Measurements from ENCODE around the gene SSNA1. TPM values are rescaled to one million over a fixed set of nuclear protein-coding genes. Genes with fewer than 3 reads are reported as not detected.

Gene SSNA1
- 100 to 1,000 TPM; 114 to 124 TPM for total RNA-seq

DNA sequence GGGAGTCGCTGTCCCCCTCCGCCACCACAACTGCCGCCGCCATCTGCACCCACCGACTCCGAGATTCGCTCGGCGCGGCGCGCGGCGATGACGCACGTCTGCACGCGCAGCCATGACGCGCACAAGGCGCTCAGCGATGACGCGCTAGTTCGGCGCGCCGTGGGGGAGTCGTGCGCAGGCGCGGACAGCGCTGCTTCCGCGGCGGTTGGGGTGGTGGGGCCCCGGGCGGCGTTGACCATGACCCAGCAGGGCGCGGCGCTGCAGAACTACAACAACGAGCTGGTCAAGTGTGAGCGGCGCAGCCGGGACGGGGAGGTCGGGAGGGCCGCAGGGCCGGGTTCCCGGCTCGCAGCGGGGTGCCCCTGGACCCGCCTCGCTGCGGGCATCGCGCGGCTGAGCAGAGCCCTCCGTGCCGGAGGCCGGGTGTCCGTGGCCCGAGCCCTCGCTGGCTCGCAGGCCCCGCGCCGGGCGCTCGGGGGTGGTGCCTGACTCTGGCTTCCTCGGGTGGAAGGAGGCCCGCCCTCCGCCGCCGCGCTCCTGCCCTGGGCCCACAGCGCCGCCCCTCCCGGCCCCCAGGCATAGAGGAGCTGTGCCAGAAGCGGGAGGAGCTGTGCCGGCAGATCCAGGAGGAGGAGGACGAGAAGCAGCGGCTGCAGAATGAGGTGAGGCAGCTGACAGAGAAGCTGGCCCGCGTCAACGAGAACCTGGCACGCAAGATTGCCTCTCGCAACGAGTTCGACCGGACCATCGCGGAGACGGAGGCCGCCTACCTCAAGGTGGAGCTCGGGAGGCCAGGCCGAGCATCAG lies at the start of gene SSNA1, which contains the start of gene ANAPC2:
SSNA1 (plus strand) TSS at position 187 of the 807 bp plus-strand sequence; CDS start at position 238, 51 bp downstream.
ANAPC2 (minus strand) TSS at position 71 of the 807 bp plus-strand sequence; CDS start at position 43, 28 bp downstream.
- peak; percentile 85 for DNase-seq (ENCODE audit: low spot score)
- H3K27me3 ChIP-seq (replicated peaks; ENCODE audit: insufficient read depth), result no peaks in the 10 kb centered on the region
- intact Hi-C loops (cut with DNase I), result no loop called here
- H3K9me3 ChIP-seq, result no peaks in the 10 kb centered on the region
- TF ChIP-seq CTCF (IDR thresholded peaks at IDR 0.05), result peak in 2 of 4 experiments; percentile 50 to 57
- peak; percentile 98 for TF ChIP-seq POLR2AphosphoS5 (IDR thresholded peaks at IDR 0.05)
- TF ChIP-seq POLR2A (IDR thresholded peaks at IDR 0.05), result peak; percentile 80
- H3K4me3 ChIP-seq, result peak within 1 kb of the TSS; percentile 73 to 97
- peaks cover 3% of the 10 kb centered on the region in 2 donors for H3K36me3 ChIP-seq
- peak within 1 kb of the TSS; percentile 77 to 94 for H3K27ac ChIP-seq
- H3K4me1 ChIP-seq (replicated peaks), result peaks cover 27% of the 10 kb centered on the region
- under 1% methylated on average over 84 of the region's 98 CpGs for WGBS

DNA sequence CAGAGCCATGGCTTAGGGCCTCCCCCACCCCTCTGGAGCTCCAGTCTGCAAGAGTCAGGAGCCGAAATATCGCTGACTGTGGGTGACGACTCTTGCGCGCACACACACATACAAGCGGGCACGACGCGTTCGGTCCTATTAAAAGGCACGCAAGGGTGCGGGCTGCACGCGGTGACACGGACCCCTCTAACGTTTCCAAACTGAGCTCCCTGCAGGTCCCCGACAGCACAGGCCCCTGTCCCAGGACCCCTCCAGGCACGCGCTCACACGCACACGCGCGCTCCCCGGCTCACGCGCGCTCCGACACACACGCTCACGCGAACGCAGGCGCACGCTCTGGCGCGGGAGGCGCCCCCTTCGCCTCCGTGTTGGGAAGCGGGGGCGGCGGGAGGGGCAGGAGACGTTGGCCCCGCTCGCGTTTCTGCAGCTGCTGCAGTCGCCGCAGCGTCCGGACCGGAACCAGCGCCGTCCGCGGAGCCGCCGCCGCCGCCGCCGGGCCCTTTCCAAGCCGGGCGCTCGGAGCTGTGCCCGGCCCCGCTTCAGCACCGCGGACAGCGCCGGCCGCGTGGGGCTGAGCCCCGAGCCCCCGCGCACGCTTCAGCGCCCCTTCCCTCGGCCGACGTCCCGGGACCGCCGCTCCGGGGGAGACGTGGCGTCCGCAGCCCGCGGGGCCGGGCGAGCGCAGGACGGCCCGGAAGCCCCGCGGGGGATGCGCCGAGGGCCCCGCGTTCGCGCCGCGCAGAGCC lies 49.6 kb upstream of the SSNA1 start, which contains the start of gene GRIN1:
GRIN1 (plus strand) TSS at position 433 of the 746 bp plus-strand sequence. CDS start 333 bp downstream, outside the sequence.
- TF ChIP-seq POLR2A (IDR thresholded peaks at IDR 0.05) (no peak), CTCF (IDR thresholded peaks at IDR 0.05) (no peak), POLR2AphosphoS5 (IDR thresholded peaks at IDR 0.05) (no peak)
- no peak within 1 kb of the TSS for H3K4me3 ChIP-seq
- no peaks in the 10 kb centered on the region for H3K9me3 ChIP-seq
- no peaks in the 10 kb centered on the region for H3K36me3 ChIP-seq
- intact Hi-C loops (cut with DNase I), result no loop called here
- H3K27me3 ChIP-seq (replicated peaks; ENCODE audit: insufficient read depth), result peaks cover 35% of the 10 kb centered on the region
- H3K4me1 ChIP-seq (replicated peaks), result no peaks in the 10 kb centered on the region
- 7% methylated on average over 66 of the region's 104 CpGs for WGBS
- no peak within 1 kb of the TSS for H3K27ac ChIP-seq
- no peak for DNase-seq (ENCODE audit: low spot score)

DNA sequence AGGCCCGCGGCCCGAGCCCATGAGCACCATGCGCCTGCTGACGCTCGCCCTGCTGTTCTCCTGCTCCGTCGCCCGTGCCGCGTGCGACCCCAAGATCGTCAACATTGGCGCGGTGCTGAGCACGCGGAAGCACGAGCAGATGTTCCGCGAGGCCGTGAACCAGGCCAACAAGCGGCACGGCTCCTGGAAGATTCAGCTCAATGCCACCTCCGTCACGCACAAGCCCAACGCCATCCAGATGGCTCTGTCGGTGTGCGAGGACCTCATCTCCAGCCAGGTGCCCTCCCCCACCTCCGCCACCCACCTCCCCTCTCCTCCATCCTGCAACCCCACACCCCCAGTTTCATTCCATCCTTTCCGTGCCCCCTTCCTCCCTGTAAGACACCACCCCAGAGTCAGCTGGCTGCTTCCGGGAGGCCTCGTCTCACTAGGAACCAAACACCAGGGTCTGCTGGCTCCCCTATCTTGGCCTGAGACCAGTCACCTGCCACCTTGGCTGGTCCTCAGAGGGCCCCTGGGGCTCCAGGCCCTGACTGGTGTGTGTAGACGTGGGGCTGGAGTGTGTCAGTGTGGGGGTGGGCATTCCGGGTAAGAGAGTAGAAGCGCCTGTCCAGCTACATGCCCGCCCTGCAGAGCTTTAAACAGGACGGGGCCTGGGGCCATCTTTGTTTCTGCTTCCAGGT lies 48.9 kb upstream of the SSNA1 start:
- no peaks in the 10 kb centered on the region for H3K9me3 ChIP-seq
- no peaks in the 10 kb centered on the region for H3K36me3 ChIP-seq
- TF ChIP-seq POLR2AphosphoS5 (IDR thresholded peaks at IDR 0.05) (no peak), CTCF (IDR thresholded peaks at IDR 0.05) (no peak), POLR2A (IDR thresholded peaks at IDR 0.05) (no peak)
- intact Hi-C loops (cut with DNase I), result no loop called here
- DNase-seq (ENCODE audit: low spot score), result no peak
- peaks cover 35% of the 10 kb centered on the region for H3K27me3 ChIP-seq (replicated peaks; ENCODE audit: insufficient read depth)
- no peak overlapping the region for H3K27ac ChIP-seq
- no peak overlapping the region for H3K4me3 ChIP-seq
- 24% methylated on average over 33 of the region's 37 CpGs for WGBS
- no peaks in the 10 kb centered on the region for H3K4me1 ChIP-seq (replicated peaks)

DNA sequence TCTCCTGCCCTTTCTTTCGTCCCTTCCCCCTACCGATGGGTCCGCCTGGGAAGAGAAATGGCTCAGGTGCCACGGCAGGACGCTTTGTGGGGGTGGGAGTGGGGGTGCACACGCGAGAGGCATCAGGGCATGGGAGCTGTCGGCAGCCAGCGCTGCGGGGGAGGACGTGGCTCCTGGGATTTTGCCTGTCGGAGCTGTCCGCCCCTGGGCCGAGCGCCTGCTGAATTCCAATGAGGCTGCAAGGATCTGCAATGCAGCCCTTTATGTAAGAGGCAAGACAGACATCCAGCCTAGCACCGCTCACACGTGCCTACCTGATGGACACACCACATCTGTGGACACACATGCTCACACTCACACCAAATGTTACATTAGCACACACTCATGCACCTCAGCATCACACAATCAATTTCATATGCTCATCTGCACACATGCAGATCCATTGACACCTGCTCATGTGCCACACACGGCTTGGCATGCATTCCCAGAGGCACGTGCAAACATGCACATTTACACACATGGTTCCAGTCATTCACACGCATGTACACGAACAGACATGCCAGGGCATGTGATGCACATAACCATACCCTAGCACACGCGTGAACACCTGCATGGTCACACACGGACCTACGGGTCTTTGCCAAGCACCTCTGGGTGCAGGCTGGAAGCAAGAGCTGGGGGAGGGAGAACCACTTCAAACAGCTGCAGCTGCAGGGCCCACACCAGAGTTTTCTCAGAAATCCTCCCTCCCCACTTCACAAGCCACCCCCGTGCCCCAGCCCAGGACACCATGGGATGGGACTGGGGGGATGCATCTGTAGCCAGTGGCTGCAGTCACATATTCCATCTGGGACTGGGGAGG lies 48.1 kb upstream of the SSNA1 start:
- DNase-seq (ENCODE audit: low spot score), result no peak
- Histone ChIP-seq H3K27me3 (replicated peaks; ENCODE audit: insufficient read depth) (peaks cover 35% of the 10 kb centered on the region), H3K4me1 (replicated peaks) (no peaks in the 10 kb centered on the region), H3K36me3 (no peaks in the 10 kb centered on the region), H3K4me3 (no peak overlapping the region), H3K9me3 (no peaks in the 10 kb centered on the region), H3K27ac (no peak overlapping the region)
- no peak for TF ChIP-seq POLR2A (IDR thresholded peaks at IDR 0.05)
- TF ChIP-seq CTCF (IDR thresholded peaks at IDR 0.05), result no peak
- no peak for TF ChIP-seq POLR2AphosphoS5 (IDR thresholded peaks at IDR 0.05)
- intact Hi-C loops (cut with DNase I), result no loop called here
- 54% methylated on average over 26 of the region's 26 CpGs for WGBS
